ENCODE measurements around the gene CABLES1.

- TF ChIP-seq POLR2A (IDR thresholded peaks at IDR 0.05) = no peak
- TF ChIP-seq CTCF (IDR thresholded peaks at IDR 0.05 in 4 of 5, conservative IDR thresholded peaks at IDR 0.05 in 1 of 5) = no peak
Observed at GRCh38 chr18:23183411-23184150, 48.3 kb downstream of the CABLES1 start.
